Tibial nerve (tissue), 4 donors: Measurements from ENCODE around the gene CFAP61.

Experiments used
- EP300 ChIP-seq, 2 donors: sonication (generic); formaldehyde crosslinking; IDR thresholded peaks; one replicate each; pipeline ENCODE4 v1.6.1; 2017; ENCODE audit warnings: antibody characterized with exemption in 2 of 2, mild to moderate bottlenecking in 1 of 2
- POLR2A ChIP-seq, 2 donors: fragments of 450-650 bp; IDR thresholded peaks; one replicate each; pipeline ENCODE4 v1.6.1; 2017; ENCODE audit warnings: antibody characterized with exemption in 2 of 2, mild to moderate bottlenecking in 2 of 2, moderate library complexity in 2 of 2
- TF ChIP-seq, protein P1 (sequence below), 5 experiments: fragments of 200-600 bp in 3 of 5; fragments of 450-650 bp in 2 of 5; sonication (generic) in 3 of 5; IDR thresholded peaks; one replicate each; pipeline ENCODE4 v1.5.1; 2016 to 2019; ENCODE audit warnings: antibody characterized with exemption in 5 of 5, mild to moderate bottlenecking in 3 of 5, moderate library complexity in 2 of 5

DNA sequence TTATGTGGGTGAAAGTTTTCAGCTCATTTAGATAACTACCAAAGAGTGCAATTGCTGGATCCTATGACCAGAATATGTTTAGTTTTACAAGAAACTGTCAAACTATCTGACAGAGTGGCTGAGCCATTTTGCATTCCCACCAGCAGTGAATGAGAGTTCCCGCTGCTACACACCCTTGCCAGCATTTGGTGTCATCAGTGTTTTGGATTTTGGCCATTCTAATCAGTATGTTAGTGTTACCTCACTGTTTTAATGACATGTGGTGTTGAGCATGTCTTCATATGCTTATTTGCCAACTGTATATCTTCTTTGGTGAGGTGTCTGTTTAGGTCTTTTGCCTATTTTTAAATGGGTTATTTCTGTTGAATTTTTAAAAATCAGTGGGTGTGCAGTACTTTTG lies 120.9 kb downstream of the CFAP61 start:
- TF ChIP-seq, protein P1, sequence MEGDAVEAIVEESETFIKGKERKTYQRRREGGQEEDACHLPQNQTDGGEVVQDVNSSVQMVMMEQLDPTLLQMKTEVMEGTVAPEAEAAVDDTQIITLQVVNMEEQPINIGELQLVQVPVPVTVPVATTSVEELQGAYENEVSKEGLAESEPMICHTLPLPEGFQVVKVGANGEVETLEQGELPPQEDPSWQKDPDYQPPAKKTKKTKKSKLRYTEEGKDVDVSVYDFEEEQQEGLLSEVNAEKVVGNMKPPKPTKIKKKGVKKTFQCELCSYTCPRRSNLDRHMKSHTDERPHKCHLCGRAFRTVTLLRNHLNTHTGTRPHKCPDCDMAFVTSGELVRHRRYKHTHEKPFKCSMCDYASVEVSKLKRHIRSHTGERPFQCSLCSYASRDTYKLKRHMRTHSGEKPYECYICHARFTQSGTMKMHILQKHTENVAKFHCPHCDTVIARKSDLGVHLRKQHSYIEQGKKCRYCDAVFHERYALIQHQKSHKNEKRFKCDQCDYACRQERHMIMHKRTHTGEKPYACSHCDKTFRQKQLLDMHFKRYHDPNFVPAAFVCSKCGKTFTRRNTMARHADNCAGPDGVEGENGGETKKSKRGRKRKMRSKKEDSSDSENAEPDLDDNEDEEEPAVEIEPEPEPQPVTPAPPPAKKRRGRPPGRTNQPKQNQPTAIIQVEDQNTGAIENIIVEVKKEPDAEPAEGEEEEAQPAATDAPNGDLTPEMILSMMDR (IDR thresholded peaks at IDR 0.05) = no peak
- TF ChIP-seq EP300 (IDR thresholded peaks at IDR 0.05) (no peak), POLR2A (IDR thresholded peaks at IDR 0.05) (no peak)
